CD14-positive monocyte (primary cell): ENCODE measurements around the gene IGFBP6. TPM values are rescaled to one million over a fixed set of nuclear protein-coding genes. Genes with fewer than 3 reads are reported as not detected.

ENCODE experiments used
- DNase-seq, 3 donors: peaks; one replicate each; pipeline ENCODE4 v3.0.0-alpha.2; 2011 to 2022
- H2AFZ ChIP-seq: 2 replicates; pipeline ENCODE4 v1.6.0; 2012; ENCODE audit warnings: mild to moderate bottlenecking, low read depth, low read length, inconsistent platforms; ENCODE audit not compliant: insufficient read depth, poor library complexity, severe bottlenecking
- H3K27ac ChIP-seq, 2 donors: 1 replicate in 1 of 2; 2 replicates in 1 of 2; pipeline ENCODE4 v1.5.1; 2012 to 2013; ENCODE audit warnings: low read length in 2 of 2, control low read depth in 1 of 2, inconsistent platforms in 1 of 2, low read depth in 1 of 2, mild to moderate bottlenecking in 1 of 2
- H3K27me3 ChIP-seq, 2 donors: one replicate each; pipeline versions ENCODE4 v1.6.0 to v1.6.1; 2011 to 2013; ENCODE audit warnings: low read length in 2 of 2; ENCODE audit not compliant: control insufficient read depth in 2 of 2, insufficient read depth in 2 of 2
- H3K36me3 ChIP-seq, 2 donors: replicated peaks in 1 of 2; 1 replicate in 1 of 2; 2 replicates in 1 of 2; pipeline versions ENCODE4 v1.5.1 to v1.6.1; 2012 to 2013; ENCODE audit warnings: low read length in 2 of 2, control low read depth in 1 of 2, inconsistent platforms in 1 of 2, mild to moderate bottlenecking in 1 of 2; ENCODE audit not compliant: insufficient read depth in 2 of 2, control insufficient read depth in 1 of 2
- H3K4me1 ChIP-seq, 2 donors: 1 replicate in 1 of 2; 2 replicates in 1 of 2; pipeline versions ENCODE4 v1.5.1 to v1.6.1; 2012 to 2013; ENCODE audit warnings: low read length in 2 of 2, control low read depth in 1 of 2, inconsistent platforms in 1 of 2, mild to moderate bottlenecking in 1 of 2, moderate library complexity in 1 of 2; ENCODE audit not compliant: insufficient read depth in 2 of 2, control insufficient read depth in 1 of 2
- H3K4me2 ChIP-seq: replicated peaks from 2 replicates; pipeline ENCODE3; 2012; ENCODE audit warnings: low read length, moderate library complexity, mild to moderate bottlenecking; ENCODE audit not compliant: poor library complexity, severe bottlenecking; ENCODE audit errors: extremely low read depth
- H3K4me3 ChIP-seq, 3 experiments: fragments of 200-600 bp in 1 of 3; sonication (generic) in 1 of 3; replicated peaks in 1 of 3; 1 replicate in 2 of 3; 2 replicates in 1 of 3; pipeline ENCODE4 v1.5.1; 2011 to 2013; ENCODE audit warnings: low read length in 3 of 3, mild to moderate bottlenecking in 3 of 3, control low read depth in 2 of 3, low read depth in 2 of 3, inconsistent platforms in 1 of 3, moderate library complexity in 1 of 3
- H3K79me2 ChIP-seq: 2 replicates; pipeline ENCODE4 v1.6.0; 2012; ENCODE audit warnings: mild to moderate bottlenecking, control low read depth, inconsistent platforms, low read length, moderate library complexity; ENCODE audit not compliant: insufficient read depth
- H3K9ac ChIP-seq: 2 replicates; pipeline ENCODE4 v1.6.0; 2017; ENCODE audit warnings: low read length, mild to moderate bottlenecking; ENCODE audit not compliant: insufficient read depth, poor library complexity, severe bottlenecking
- H3K9me3 ChIP-seq, 2 donors: replicated peaks in 1 of 2; 1 replicate in 1 of 2; 2 replicates in 1 of 2; pipeline versions ENCODE4 v1.5.1 to v1.6.1; 2012 to 2013; ENCODE audit warnings: low read length in 2 of 2, control low read depth in 1 of 2; ENCODE audit not compliant: control insufficient read depth in 1 of 2, insufficient read depth in 1 of 2
- H4K20me1 ChIP-seq: 2 replicates; pipeline ENCODE4 v1.6.0; 2012; ENCODE audit warnings: mild to moderate bottlenecking, low read length, control low read depth, moderate library complexity; ENCODE audit not compliant: insufficient read depth
- H3K27ac Mint-ChIP-seq, 7 donors: one replicate each; pipeline ENCODE4 v1.8.0; 2020; ENCODE audit warnings: mild to moderate bottlenecking in 7 of 7, mixed read lengths in 7 of 7, moderate library complexity in 6 of 7, inconsistent platforms in 2 of 7
- H3K27me3 Mint-ChIP-seq, 3 donors: one replicate each; pipeline ENCODE4 v1.8.0; 2021 to 2022; ENCODE audit warnings: low read depth in 3 of 3, mild to moderate bottlenecking in 3 of 3, mixed read lengths in 3 of 3, moderate library complexity in 3 of 3, inconsistent platforms in 1 of 3
- H3K36me3 Mint-ChIP-seq, 2 donors: one replicate each; pipeline ENCODE4 v1.8.0; 2020; ENCODE audit warnings: mixed read lengths in 2 of 2, inconsistent platforms in 1 of 2, mild to moderate bottlenecking in 1 of 2
- H3K4me1 Mint-ChIP-seq: one replicate; pipeline ENCODE4 v1.8.0; 2020; ENCODE audit warnings: mild to moderate bottlenecking, mixed read lengths
- H3K4me3 Mint-ChIP-seq, 2 donors: one replicate each; pipeline ENCODE4 v1.8.0; 2020; ENCODE audit warnings: mild to moderate bottlenecking in 2 of 2, mixed read lengths in 2 of 2, moderate library complexity in 1 of 2
- H3K9me3 Mint-ChIP-seq, 7 donors: one replicate each; pipeline ENCODE4 v1.8.0; 2020 to 2022; ENCODE audit warnings: mixed read lengths in 7 of 7, mild to moderate bottlenecking in 6 of 7, moderate library complexity in 6 of 7, inconsistent platforms in 2 of 7
- WGBS: methylation state at CpG from one replicate; pipeline ENCODE4 v1.1.5; 2013; ENCODE audit warnings: missing lambda C conversion rate; ENCODE audit not compliant: insufficient coverage; 5-methylcytosine and 5-hydroxymethylcytosine counted together
- intact Hi-C, 2 donors: fragments of 100-400 bp; cut with micrococcal nuclease; formaldehyde crosslinking; loops; one replicate each; pipeline versions ENCODE4 v1.15.0 to v1.15.1; 2023
- polyA plus RNA-seq, 3 donors: library from polyadenylated mRNA; depleted of rRNA in 1 of 3; unstranded in 2 of 3; stranded (reverse) in 1 of 3; fragments of 300-500 nt in 2 of 3; fragments of >200 nt in 1 of 3; fragmentation: Illumina TruSeq in 2 of 3; gene quantifications; 1 replicate in 2 of 3; 2 replicates in 1 of 3; pipeline ENCODE4 v1.2.3, GENCODE V29; 2012 to 2021
- TF ChIP-seq, protein P1 (sequence below): fragments of 200-600 bp; IDR thresholded peaks from one replicate; pipeline ENCODE4 v1.8.0; 2022; ENCODE audit warnings: antibody characterized with exemption, mild to moderate bottlenecking

Gene IGFBP6
- polyA plus RNA-seq, 3 donors: 0.20 TPM; not detected in 2

DNA sequence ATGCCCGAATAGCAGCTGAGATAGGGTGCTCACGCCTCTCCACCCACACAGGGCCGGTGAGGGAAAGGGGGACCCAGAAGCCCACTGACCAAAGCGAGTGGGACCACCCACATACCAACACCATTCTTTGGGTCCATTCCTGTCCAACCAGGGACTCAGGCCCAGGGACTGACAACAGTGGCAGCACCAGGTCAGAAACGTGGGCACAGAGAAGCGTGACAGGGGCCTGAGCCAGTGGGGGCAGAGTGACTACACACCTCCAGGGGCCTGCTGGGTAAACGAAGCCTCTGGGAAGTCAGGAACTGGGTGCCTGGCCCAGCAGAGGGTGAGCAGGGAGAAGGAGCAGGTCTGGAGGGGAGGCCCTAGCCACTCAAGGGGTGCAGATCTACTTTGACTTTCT is 32.0 kb upstream of the IGFBP6 start:
- Histone ChIP-seq H3K79me2 (no peaks in the 10 kb centered on the region), H4K20me1 (peaks cover 23% of the 10 kb centered on the region), H3K9ac (no peak overlapping the region), H3K9me3 (no peaks in the 10 kb centered on the region), H3K4me2 (no peak overlapping the region), H3K36me3 (peaks cover 49 to 67% of the 10 kb centered on the region in 2 donors), H3K4me3 (no peak overlapping the region), H2AFZ (no peak overlapping the region), H3K27ac (no peak overlapping the region), H3K4me1 (peaks cover 4 to 15% of the 10 kb centered on the region in 2 donors), H3K27me3 (no peaks in the 10 kb centered on the region)
- H3K27me3 Mint-ChIP-seq: peaks cover 0 to 7% (median 3%) of the 10 kb centered on the region in 3 donors
- no peak for DNase-seq
- intact Hi-C loops: loop anchor here (5.0 kb wide), 2 partner anchors 37 to 132 kb away; partner anchors contain the start of gene SOAT2 (in 1 of the 2)
- 85% methylated on average over 3 of the region's 7 CpGs for WGBS
- peaks cover 0 to 1% (median 0%) of the 10 kb centered on the region in 7 donors for H3K9me3 Mint-ChIP-seq
- peak overlapping the region in 2 of 7 donors; percentile 4 to 53 for H3K27ac Mint-ChIP-seq
- no peak overlapping the region for H3K4me3 Mint-ChIP-seq
- TF ChIP-seq, protein P1, sequence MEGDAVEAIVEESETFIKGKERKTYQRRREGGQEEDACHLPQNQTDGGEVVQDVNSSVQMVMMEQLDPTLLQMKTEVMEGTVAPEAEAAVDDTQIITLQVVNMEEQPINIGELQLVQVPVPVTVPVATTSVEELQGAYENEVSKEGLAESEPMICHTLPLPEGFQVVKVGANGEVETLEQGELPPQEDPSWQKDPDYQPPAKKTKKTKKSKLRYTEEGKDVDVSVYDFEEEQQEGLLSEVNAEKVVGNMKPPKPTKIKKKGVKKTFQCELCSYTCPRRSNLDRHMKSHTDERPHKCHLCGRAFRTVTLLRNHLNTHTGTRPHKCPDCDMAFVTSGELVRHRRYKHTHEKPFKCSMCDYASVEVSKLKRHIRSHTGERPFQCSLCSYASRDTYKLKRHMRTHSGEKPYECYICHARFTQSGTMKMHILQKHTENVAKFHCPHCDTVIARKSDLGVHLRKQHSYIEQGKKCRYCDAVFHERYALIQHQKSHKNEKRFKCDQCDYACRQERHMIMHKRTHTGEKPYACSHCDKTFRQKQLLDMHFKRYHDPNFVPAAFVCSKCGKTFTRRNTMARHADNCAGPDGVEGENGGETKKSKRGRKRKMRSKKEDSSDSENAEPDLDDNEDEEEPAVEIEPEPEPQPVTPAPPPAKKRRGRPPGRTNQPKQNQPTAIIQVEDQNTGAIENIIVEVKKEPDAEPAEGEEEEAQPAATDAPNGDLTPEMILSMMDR: no peak
- H3K4me1 Mint-ChIP-seq: peaks cover 18% of the 10 kb centered on the region
- H3K36me3 Mint-ChIP-seq: peaks cover 70 to 74% of the 10 kb centered on the region in 2 donors

DNA sequence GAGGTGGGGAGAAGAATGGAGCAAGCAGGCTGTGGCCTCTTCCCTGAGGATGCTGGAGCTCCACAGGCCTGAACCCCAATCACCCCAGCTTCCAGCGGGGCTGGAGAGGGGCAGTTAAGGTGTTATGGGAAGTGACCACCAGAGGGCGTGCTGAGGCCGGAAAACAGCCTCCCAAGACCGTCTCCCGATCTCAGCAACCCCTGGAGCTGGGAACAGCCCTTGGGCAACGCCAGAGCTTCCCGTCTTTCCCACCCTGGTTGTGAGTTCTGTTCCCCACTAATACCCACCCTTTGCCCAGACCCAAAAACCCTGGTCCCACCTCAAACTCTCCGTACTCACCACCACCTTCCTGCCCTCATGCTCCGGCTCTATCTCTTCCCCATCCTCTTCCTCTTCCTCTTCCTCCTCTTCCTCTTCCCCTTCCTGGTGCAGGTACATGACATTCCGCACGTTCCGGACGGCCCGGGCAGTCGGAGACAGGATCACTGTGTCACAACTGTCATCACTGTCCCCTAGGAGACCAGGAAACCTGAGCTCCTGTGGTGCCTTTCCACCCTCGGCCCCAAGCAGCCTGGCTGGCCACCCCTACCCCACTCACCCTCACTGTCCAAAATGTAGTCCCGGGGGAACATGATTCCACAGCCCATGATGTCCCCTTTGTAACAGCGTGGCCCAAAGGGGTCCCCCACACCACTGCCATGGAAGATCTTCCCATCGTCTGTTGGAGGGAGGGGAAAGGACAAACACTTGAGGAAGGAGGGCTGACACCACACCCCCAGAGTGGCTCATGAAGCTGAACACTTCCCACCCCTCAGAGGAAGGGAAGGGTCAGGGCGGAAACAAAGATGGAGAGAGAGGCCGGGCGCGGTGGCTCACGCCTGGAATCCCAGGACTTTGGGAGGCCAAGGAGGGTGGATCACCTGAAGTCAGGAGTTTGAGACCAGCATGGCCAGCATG is 31.2 kb upstream of the IGFBP6 start:
- no peak overlapping the region for H3K27ac ChIP-seq
- Mint-ChIP-seq H3K9me3 (peaks cover 0 to 1% (median 0%) of the 10 kb centered on the region in 7 donors), H3K36me3 (peaks cover 78 to 82% of the 10 kb centered on the region in 2 donors), H3K4me3 (peak overlapping the region in 1 of 2 donors; percentile 17), H3K4me1 (peaks cover 24% of the 10 kb centered on the region), H3K27me3 (peaks cover 0 to 1% (median 1%) of the 10 kb centered on the region in 3 donors), H3K27ac (peak overlapping the region in 3 of 7 donors; percentile 23 to 66 (median 48))
- H3K4me2 ChIP-seq: no peak overlapping the region
- no peak overlapping the region for H2AFZ ChIP-seq
- H4K20me1 ChIP-seq: peaks cover 29% of the 10 kb centered on the region
- peaks cover 57 to 74% of the 10 kb centered on the region in 2 donors for H3K36me3 ChIP-seq
- no peak overlapping the region for H3K9ac ChIP-seq
- no peaks in the 10 kb centered on the region for H3K9me3 ChIP-seq
- intact Hi-C loops: loop anchor here (1.0 to 5.0 kb wide), 3 partner anchors 33 to 131 kb away; partner anchors contain the start of gene SOAT2 (in 1 of the 2)
- H3K79me2 ChIP-seq: no peaks in the 10 kb centered on the region
- H3K4me1 ChIP-seq: peaks cover 4 to 15% of the 10 kb centered on the region in 2 donors
- DNase-seq: peak; percentile 54 to 72 (median 67)
- H3K27me3 ChIP-seq: no peaks in the 10 kb centered on the region
- 28% methylated on average over 11 of the region's 24 CpGs for WGBS
- no peak overlapping the region for H3K4me3 ChIP-seq
- TF ChIP-seq, protein P1: peak; percentile 96
